Right ventricle myocardium superior (tissue), 1 donor: ENCODE results near the gene KIZ. TPM values are rescaled to one million over a fixed set of nuclear protein-coding genes. Genes with fewer than 3 reads are reported as not detected.
A peak's percentile ranks its signal among the peaks of the same experiment; 100 is the strongest.

ENCODE experiments used
- ATAC-seq: fragments of 200-7000 bp; cut with Tn5 transposase; one replicate; pipeline ENCODE4 v1.9.1; 2020; ENCODE audit warnings: mild to moderate bottlenecking; ENCODE audit not compliant: poor library complexity
- DNase-seq: peaks from one replicate; pipeline ENCODE4 v3.0.0-alpha.2; 2020
- intact Hi-C: fragments of 100-400 bp; cut with DNase I; formaldehyde crosslinking; loops from one replicate; pipeline ENCODE4 v1.11.2; 2022
- total RNA-seq: library from RNA; stranded (reverse); fragmentation: NEBNext Ultra II Directional; extraction: Animal tissue kit (Norgen Biotek cat#: 25700); gene quantifications from one replicate; pipeline ENCODE4 v1.2.1, GENCODE V29; 2021
- donor health status: DM: no; HTN: yes; CAD: no; lungs with severe emphysema.

KIZ gene
- total RNA-seq, 1 donor from 2014 or later = 35.7 TPM

- no peak for ATAC-seq
- intact Hi-C loops = no loop called here
These were observed 77.3 kb downstream of the KIZ start for GRCh38 chr20:21203088-21203656.

GRCh38 chr20:21206584-21206983 lies 80.7 kb downstream of the KIZ start:
- DNase-seq = no peak
- ATAC-seq = no peak
- intact Hi-C loops = no loop called here

More at GRCh38 chr20:21203088-21203656, 77.3 kb downstream of the KIZ start:
- no peak for DNase-seq

GRCh38 chr20:21208999-21209398 lies 83.1 kb downstream of the KIZ start:
- ATAC-seq = no peak
- intact Hi-C loops = no loop called here
- no peak for DNase-seq

DNA sequence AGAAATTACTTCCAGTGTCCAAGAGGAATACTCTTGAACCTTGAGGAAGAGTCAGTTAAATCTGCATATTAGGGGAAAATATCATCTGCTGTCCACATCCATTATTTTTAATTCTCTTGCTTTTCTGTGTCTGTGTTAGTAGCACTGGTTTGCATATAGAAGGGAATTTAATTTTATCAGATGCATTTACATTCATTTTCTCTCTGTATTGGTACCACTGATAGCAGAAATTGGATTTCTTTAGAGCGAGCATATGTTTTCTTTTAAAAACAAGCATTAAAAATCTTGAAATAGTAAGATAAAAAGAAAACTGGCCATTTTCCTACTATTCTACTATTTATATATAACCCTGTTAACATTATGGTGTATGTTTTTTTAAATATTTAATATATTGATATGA lies 83.8 kb downstream of the KIZ start:
- intact Hi-C loops = no loop called here
- DNase-seq (no peak), ATAC-seq (no peak)

GRCh38 chr20:21213691-21214090 lies 87.8 kb downstream of the KIZ start:
- no peak for DNase-seq
- intact Hi-C loops = no loop called here
- ATAC-seq = no peak

DNA sequence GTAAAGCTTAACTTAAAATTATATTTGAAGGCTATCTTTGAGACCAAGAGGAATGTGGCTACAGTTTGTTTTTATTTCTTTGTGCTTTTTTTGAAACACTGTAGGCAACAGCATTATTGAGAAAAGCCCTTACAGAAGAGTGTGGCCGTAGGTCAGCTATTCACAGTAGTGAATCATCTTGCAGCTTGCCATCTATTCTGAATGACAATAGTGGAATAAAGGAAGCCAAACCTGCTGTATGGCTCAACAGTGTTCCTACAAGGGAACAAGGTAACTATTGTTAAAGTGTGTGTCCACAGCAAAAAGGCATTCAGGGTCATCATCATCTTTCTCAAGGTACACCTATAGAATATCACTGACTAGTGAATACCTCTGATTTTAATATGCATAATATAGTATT lies 88.5 kb downstream of the KIZ start:
- DNase-seq (no peak), ATAC-seq (no peak)
- intact Hi-C loops = no loop called here

- DNase-seq (no peak), ATAC-seq (no peak)
- intact Hi-C loops = no loop called here
These were observed 93.8 kb downstream of the KIZ start for GRCh38 chr20:21219686-21220085.

DNA sequence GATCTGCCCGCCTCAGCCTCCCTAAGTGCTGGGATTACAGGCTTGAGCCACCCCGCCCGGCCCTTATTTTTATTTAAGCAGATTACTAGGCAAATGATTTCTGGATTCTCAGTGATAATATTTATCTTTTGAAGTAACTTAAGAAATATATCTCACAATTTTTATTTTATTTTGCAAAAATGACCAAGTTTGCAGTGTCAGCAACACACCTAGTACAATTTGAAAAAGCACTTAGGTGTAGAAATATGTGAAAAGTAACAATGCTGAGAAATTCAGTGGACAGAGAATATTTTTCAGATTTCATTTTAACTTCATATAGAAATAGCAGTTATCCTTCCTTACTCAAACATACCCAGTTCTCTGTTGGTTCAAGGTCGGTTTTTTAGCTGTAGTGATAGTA lies 98.3 kb downstream of the KIZ start:
- DNase-seq = no peak
- intact Hi-C loops = no loop called here

DNA sequence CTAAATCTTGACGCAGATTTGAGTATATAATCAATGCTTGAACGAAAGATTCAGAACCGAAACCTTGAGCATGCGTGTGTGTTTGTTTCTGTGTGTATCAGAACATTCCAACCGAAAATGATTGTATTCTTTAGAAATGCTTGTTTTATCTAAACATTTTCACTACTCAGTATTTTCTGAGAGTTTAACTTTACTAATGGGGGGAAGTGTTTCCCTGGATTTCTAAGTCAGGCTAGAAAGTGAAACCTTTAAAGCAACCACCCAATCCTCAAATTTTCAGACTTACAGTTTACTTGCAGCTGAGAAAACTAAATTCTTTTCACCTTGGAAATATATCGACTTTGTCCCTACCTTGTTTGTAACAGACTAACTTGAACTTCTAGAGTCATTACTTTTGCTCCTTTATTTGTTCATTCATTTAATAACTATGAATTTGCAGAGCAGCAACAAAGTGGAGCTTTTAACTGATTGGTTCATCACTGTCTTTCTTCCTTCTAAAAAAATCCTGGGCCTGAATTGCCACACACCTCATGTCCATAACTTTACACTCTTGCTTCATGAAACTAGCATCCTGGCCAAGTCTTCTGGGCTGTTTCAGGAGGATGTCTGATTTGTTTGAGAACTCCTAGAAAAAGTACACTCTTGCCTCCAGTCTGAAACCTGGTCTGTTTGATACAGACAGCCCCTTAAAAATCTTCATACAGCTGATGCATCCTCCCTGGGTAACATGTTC lies 99.5 kb downstream of the KIZ start:
- DNase-seq = no peak
- no peak for ATAC-seq
- intact Hi-C loops = no loop called here

More for the DNA sequence above, 98.3 kb downstream of the KIZ start:
- no peak for ATAC-seq

GRCh38 chr20:21228511-21228910 lies 102.6 kb downstream of the KIZ start:
- intact Hi-C loops = no loop called here
- DNase-seq (no peak), ATAC-seq (no peak)

DNA sequence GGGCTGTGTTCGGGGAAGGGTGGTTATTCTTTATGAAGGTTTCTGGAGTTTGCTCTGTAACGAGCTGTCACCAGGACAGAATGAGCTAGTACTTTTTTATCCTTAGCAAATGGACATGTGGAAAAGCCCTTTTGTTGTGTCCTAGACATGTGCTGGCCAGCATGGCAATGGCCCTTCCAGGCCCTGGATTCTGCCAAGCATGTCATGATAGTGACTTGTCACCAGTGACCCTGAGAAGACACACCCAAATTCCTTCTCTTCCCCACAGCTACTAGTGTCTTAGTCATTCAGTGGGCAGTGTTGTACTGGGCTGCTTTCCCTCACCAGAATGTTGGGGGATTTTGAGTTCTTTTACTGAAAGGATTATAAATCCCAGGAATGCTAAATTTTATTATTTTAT lies 103.3 kb downstream of the KIZ start:
- intact Hi-C loops = no loop called here
- no peak for ATAC-seq
- DNase-seq = no peak

GRCh38 chr20:21230220-21230619 lies 104.3 kb downstream of the KIZ start:
- intact Hi-C loops = loop anchor here (10.0 kb wide), 1 partner anchor 355 kb away; no protein-coding TSS in a partner anchor
- ATAC-seq (no peak), DNase-seq (no peak)

DNA sequence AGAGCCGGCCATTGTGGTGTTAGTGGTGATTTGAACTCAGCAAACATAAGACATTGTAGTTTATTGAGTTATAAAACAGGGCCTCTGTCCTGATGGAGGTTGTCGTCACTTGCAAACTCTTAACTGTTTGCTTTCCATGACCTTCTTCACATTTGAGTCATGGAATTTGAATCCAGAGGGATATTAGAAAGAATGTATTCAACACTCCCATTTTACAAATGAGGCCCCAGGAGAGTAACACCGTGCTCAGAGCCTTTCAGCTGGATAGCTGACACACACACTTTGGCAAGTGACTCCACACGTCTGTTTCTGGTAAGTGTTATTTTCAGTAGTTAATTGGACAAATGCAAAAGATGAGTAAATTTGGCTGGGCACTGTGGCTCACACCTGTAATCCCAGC lies 104.8 kb downstream of the KIZ start:
- DNase-seq (no peak), ATAC-seq (no peak)
- intact Hi-C loops = loop anchor here (10.0 kb wide), 1 partner anchor 356 kb away; no protein-coding TSS in a partner anchor

DNA sequence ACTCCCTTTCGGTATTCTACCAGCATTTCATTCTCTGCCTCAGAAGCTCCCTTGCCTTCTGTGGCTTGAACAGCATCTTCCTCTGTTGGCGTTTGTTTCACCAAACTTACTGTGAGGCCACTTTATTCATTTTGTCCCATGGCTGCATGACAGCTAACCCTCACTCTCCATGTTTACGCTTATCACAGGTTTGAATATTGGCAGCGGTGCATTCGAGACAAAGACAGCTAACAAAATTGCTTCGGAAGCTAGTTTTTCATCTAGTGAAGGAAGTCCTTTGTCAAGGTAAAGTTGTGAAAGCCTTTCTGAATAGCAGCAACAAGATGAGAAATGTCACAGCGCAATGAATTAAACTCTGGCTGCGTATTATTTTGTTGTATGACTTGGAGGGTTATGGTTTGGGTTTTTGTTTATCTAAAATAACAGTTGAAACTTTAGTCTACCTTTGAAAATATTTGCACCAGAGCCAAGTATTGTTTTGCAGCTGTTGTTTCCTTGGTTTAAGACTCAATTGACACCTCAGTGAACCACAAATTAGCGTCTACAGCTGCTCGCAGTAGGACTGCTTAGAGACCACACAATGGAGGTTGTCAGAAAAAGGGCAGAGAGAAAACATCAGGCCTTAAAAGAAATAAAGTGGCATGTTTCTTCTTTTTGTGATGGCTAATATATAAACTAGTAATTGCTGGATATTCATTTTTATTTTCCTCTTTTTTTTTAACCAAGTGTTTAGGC lies 106.8 kb downstream of the KIZ start:
- ATAC-seq = no peak
- intact Hi-C loops = loop anchor here (10.0 kb wide), 1 partner anchor 358 kb away; no protein-coding TSS in a partner anchor
- no peak for DNase-seq

GRCh38 chr20:21234324-21234723 lies 108.4 kb downstream of the KIZ start:
- DNase-seq = no peak
- no peak for ATAC-seq
- intact Hi-C loops = loop anchor here (2.0 to 10.0 kb wide), 2 partner anchors 270 to 360 kb away; no protein-coding TSS in a partner anchor

DNA sequence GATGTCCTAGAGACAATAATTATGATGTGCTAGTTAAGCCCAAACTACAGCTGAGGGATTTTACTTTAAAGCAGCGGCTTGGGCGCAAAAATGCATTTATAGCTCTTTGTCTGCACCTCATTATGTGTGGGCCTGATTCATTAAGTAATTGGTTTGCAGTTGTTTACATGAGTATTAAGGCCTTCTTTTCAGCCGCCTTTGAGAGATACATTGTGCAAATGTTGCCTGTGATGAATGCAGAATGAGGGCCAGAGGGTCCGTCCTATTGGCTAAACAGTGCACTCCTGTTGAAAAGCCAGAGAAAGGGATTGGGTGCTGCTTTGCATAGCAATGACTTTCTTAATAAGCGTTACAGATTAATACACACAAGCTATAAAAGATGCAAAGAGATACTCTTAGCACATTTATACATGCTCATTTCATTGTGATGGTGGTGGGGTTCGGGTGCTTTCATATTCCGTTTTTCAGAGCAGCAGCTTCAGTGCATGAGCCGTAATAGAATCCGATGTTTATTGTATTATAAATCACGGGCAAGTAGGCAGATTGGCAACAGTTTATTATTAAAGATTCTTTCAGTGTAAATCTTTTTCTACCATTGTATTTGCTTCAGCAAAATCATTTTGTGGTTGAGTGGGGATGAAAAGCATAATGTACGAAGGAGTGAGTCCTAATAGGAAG lies 109.1 kb downstream of the KIZ start:
- intact Hi-C loops = loop anchor here (2.0 to 10.0 kb wide), 3 partner anchors 270 to 360 kb away; no protein-coding TSS in a partner anchor
- ATAC-seq = no peak
- DNase-seq = no peak

GRCh38 chr20:21235484-21236445 lies 109.9 kb downstream of the KIZ start:
- DNase-seq = peak; percentile 66
- peak; percentile 86 for ATAC-seq
- intact Hi-C loops = loop anchor here (2.0 to 10.0 kb wide), 3 partner anchors 269 to 361 kb away; no protein-coding TSS in a partner anchor
